NCI-H460 (cell line): Measurements from ENCODE around the gene VWF. TPM values are rescaled to one million over a fixed set of nuclear protein-coding genes. Genes with fewer than 3 reads are reported as not detected.
"Not testable (repeated sequence)": the region's sequence is repeated elsewhere in the genome, so short reads cannot be mapped to it uniquely, and the experiment has no call there.

ENCODE experiments used
- DNase-seq: peaks from one replicate; pipeline ENCODE4 v3.0.0-alpha.2; 2016; ENCODE audit warnings: low read depth; ENCODE audit errors: extremely low read depth
- total RNA-seq: library from RNA; depleted of rRNA; stranded (reverse); fragments of >200 nt; shearing (Covaris generic); gene quantifications from 2 replicates; pipeline ENCODE4 v1.2.3, GENCODE V29; 2014

Gene VWF
- total RNA-seq, 1 experiment from 2014 or later, result 0.02 TPM

GRCh38 chr12:6106218-6106617 is 18.3 kb downstream of the VWF start:
- no peak for DNase-seq

DNA sequence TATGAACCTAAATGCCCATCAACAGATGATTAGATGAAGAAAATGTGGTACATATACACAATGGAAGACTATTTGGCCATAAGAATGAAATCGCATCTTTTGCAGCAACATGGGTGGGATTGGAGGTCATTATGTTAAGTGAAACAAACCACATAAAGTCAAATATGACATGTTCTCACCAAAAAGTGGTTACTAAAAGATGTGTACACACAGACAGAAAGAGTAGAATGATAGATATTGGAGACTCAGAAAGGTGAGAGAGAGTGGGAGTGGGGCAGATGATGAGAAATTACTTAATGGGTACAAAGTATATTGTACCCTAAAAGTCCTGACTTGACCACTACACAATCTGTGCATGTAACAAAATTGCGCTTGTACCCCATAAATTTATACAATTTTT is 19.6 kb downstream of the VWF start:
- no peak for DNase-seq

GRCh38 chr12:6104027-6104426 is 20.4 kb downstream of the VWF start:
- DNase-seq, result no peak

- not testable (repeated sequence) for DNase-seq
These were observed 22.4 kb downstream of the VWF start for GRCh38 chr12:6102021-6102420.

- DNase-seq, result no peak
These were observed 25.2 kb downstream of the VWF start for GRCh38 chr12:6099316-6099715.

DNA sequence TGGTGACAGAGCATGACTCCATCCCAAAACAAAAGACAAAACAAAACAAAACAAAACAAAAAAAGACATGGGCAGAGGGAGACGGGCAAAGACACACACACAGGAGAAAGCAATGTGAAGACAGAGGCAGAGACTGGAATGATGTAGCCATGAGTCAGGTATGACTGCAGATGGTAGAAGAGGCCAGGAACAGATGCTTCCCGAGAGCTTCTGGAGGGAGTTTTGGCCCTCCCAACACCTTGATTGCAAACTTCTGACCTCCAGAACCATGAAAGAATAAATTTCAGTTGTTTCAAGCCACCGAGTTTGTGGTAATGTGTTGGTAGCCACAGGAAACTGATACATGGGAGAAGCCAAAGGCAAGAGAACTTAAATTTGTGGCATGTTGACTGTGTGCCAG is 27.1 kb downstream of the VWF start:
- no peak for DNase-seq

- DNase-seq, result no peak
These were observed 27.9 kb downstream of the VWF start for GRCh38 chr12:6096527-6096926.

GRCh38 chr12:6095269-6095668 is 29.2 kb downstream of the VWF start:
- no peak for DNase-seq

- DNase-seq, result no peak
These were observed 30.7 kb downstream of the VWF start for GRCh38 chr12:6093764-6094163.

DNA sequence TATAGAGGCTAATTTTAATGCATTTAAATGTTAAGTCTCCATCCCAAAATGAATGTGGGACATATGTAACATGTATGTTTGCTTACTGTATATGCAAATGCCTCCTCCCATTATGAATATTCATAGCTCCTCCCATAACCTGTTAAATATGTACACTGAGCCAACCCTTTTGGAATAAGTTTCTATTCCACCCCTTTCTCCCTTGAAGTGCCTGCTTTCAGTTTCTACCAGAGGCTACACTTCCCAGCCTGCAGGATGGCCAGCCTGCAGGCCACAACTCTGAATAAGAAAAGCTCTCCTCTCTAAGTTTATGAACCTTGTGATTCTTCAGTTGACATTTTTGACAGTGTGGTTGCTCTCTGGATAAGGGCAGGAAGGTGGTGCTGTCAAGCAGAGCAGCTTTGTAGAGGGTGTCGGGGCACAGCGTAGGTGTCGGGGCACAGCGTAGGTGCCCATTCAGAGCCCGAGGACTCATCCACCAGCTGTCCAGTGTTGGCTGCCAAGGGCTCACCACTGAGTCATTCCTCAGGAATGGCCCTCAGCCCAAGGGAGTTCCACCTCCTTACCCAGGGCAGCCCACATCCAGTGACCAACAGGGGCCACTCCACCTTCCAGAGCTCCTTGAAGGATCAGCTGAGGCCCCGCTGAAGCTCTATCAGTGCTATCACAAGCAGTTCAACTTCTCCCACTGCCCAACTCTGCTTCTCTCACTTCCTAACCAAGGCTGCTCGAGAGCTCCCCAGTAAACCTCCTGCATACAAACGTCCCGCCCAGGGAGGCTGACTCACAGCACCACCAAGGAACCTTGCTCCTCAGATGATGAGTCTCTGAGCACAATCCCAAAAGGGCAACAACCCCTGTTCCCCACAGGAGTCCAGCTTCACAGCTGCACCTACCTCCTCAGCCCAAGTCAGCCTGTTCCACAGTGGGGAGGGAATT is 31.4 kb downstream of the VWF start:
- DNase-seq, result peak; percentile 47

- DNase-seq, result no peak
These were observed 32.5 kb downstream of the VWF start for GRCh38 chr12:6091786-6092566.

DNA sequence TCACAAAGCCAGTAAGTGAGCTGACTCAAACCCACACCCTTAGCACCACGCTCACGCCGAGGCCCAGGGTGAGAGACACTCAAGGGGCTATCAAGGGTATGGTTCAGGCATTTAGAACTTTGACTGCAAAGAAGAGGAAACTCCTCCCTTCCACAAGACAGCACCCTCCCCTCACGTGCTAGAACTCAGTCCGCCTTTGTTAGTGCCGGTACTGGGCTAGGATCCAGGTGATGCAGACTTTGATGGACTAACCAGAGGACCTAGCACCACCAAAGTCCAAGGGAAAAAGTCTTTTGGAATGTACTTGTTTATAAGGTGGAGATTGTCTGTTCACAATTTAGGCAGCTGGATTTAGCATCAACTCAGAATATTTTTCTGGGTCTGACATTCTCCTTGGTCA is 33.7 kb downstream of the VWF start:
- DNase-seq, result no peak

DNA sequence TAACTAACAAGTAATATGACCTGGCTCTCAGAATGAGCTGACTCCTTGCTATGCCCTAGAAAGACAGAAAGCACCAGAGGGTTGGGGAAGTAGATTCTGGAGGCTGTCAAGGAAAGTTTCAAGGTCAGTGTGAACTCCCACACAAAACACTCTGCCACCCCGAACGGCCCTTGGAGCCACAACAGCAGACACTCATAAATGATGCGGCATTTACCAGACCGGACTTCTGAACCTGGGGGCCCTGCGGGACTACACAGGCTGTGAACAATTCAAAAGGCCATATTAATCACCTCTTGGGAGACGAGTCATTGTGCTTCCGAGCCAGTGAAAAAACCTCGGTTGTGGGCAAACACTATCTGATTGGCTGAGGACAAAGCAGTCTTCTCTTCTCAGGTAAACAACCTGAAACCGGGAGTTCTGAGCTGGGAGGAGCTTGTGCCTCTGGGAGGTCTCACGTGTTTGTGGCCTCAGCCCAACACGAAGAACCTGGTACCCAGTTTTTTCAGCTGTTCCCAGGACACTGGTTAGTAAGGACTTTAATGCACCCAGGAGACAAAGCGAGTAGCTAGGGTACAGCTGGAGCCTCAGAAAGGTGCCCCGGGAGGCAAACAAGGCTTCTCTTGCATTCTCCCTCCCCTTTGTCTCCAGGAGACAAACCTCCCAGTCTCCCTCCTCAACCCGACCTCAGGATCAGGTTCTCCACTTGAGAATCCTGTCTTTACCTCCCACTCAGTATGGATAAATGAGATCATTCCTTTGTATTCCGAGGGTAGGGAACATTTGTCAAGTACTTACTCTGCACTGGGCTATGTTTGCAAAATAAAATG is 35.3 kb downstream of the VWF start:
- no peak for DNase-seq

- no peak for DNase-seq
These were observed 38.2 kb downstream of the VWF start for GRCh38 chr12:6086316-6086715.

DNA sequence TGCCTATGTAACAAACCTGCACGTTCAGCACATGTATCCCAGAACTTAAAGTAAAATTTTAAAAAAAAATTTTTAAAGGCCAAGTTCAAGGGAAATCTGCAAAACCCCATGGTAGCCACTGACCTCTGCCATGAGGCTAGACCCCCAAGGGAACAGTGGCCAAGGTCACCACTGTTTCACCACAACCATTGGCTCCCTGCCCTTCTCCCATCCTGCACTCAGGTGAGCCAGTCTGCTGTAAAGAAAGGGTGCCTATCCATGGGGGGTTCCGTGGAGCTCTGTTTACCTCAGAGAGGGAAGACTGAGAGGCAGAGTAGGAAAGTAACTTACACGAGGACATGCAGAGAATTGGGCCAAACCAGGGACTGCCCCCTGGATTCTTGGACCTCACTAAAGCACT is 38.6 kb downstream of the VWF start:
- DNase-seq, result no peak

- DNase-seq, result no peak
These were observed 39.5 kb downstream of the VWF start for GRCh38 chr12:6084969-6085450.

DNA sequence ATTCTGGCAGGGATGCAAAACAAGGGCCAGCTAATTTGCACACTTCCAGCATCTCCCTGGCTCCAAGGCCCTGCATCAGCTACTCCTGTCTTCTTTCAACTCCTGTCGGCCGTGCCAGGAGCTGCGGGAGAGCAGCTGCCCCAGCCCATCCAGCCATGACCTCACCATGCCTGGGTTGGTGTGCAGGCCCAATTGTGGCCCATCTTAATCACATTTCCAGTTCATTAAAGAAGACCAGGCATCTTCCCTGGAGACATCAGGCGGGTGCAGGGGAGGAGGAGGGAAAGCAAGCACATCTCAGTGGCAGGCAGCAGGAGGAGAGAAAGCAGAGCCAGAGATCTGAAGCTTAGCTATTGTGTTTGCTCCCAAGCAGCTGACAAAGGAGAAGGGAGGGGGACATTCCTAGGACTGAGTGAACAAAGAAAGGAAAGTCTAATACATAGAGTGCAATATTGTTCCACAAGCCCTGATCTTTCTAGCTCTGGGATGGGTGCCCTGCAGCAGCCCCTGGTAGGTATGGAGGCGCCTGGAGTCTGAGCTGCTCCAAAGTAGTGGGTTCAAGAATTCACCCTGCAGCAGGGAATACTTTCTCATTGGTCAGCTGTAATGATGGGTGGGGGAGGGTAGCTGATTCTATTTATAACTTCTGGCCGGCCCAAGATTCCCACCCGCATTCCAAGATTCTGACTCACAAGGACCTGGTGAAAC is 40.1 kb downstream of the VWF start:
- no peak for DNase-seq

DNA sequence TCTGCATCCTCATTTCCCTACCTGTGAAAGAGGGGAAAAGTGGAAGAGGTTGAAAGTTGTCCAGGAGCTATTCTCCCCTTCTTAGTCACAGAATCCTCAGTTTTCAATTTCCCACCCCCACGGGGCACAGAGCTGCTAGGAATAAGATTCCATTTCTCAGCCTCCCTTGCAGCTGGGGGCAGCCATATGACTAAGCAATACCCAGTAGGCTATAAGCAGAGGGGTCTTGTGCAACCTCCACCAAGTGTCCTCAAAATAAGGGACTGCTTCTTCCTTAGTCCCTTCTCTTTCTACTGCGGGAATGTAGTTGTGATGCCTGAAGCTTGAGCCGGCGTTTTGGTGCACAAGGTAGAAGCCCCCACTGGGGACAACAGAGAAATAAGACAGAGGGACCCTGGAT is 40.9 kb downstream of the VWF start:
- DNase-seq, result no peak

DNA sequence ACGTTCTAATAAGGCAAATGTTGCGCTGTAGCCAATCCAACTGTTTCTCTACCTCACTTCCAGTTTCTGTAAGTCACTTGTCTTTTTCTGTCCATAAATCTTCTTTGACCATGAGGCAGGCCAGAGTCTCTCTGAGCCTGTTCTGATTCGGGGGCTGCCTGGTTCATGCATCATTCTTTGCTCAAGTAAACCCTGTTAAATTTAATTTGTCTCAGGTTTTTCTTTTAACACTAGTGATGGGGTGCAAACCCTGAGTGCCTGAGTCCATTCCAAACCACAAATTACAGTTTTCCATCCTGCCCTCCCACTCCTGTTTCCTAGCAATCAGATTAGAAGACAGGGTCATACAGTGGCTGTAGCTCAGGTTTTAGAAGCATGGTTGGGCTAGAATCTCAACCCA is 41.9 kb downstream of the VWF start:
- no peak for DNase-seq
